Small intestine (tissue), 7 donors: Measurements from ENCODE around the gene PSMA6. TPM values are rescaled to one million over a fixed set of nuclear protein-coding genes. Genes with fewer than 3 reads are reported as not detected.

Experiments
- DNase-seq, 2 donors: peaks; one replicate each; pipeline versions ENCODE4 v3.0.0 to v3.0.0-alpha.2; 2013
- FAIRE-seq: peaks from 2 replicates; lab custom pipeline; 2012; peaks lifted over from hg19 to GRCh38; lab: Jason Lieb, UNC
- H3K27ac ChIP-seq, 3 donors: one replicate each; pipeline ENCODE4 v1.5.1; 2013; ENCODE audit warnings: low read length in 2 of 3, mild to moderate bottlenecking in 2 of 3, control low read depth in 1 of 3, inconsistent platforms in 1 of 3, low read depth in 1 of 3, moderate library complexity in 1 of 3
- H3K27me3 ChIP-seq, 3 donors: one replicate each; pipeline ENCODE4 v1.6.1; 2013; ENCODE audit warnings: low read length in 3 of 3, inconsistent platforms in 1 of 3; ENCODE audit not compliant: control insufficient read depth in 3 of 3, insufficient read depth in 3 of 3
- H3K36me3 ChIP-seq, 3 donors: one replicate each; pipeline ENCODE4 v1.6.1; 2013; ENCODE audit warnings: low read length in 3 of 3, inconsistent platforms in 1 of 3, low read depth in 1 of 3, mild to moderate bottlenecking in 1 of 3, moderate library complexity in 1 of 3; ENCODE audit not compliant: control insufficient read depth in 3 of 3, insufficient read depth in 2 of 3
- H3K4me1 ChIP-seq, 3 donors: one replicate each; pipeline ENCODE4 v1.6.1; 2013; ENCODE audit warnings: low read length in 2 of 3, inconsistent platforms in 1 of 3, low read depth in 1 of 3, mild to moderate bottlenecking in 1 of 3, moderate library complexity in 1 of 3; ENCODE audit not compliant: control insufficient read depth in 3 of 3, insufficient read depth in 2 of 3
- H3K4me3 ChIP-seq, 3 donors: one replicate each; pipeline ENCODE4 v1.5.1; 2013; ENCODE audit warnings: low read length in 3 of 3, control low read depth in 1 of 3, inconsistent platforms in 1 of 3, low read depth in 1 of 3, mild to moderate bottlenecking in 1 of 3, moderate library complexity in 1 of 3
- H3K9me3 ChIP-seq, 2 donors: one replicate each; pipeline ENCODE4 v1.6.1; 2013; ENCODE audit warnings: low read depth in 1 of 2, low read length in 1 of 2; ENCODE audit not compliant: control insufficient read depth in 2 of 2, insufficient read depth in 1 of 2
- WGBS, 3 donors: extraction: QIAGEN DNeasy Blood & Tissue Kit; methylation state at CpG; one replicate each; pipeline ENCODE4 v1.1.7; 2013; 5-methylcytosine and 5-hydroxymethylcytosine counted together
- polyA plus RNA-seq, 4 donors: library from polyadenylated mRNA; stranded (reverse) in 3 of 4; unstranded in 1 of 4; fragments of 200-250 nt in 3 of 4; fragments of 120-200 nt in 1 of 4; gene quantifications; one replicate each; pipeline versions ENCODE4 v1.2.1 to v1.2.3, GENCODE V29; 2013
- donor health status: healthy with polysubstance abuse.
- donor health status: control.
- donor health status: control.
- donor health status: Bipolar disorder and iron deficiency.
- donor health status: healthy.

Gene PSMA6
- polyA plus RNA-seq, 4 donors: 165 to 288 (median 266) TPM

DNA sequence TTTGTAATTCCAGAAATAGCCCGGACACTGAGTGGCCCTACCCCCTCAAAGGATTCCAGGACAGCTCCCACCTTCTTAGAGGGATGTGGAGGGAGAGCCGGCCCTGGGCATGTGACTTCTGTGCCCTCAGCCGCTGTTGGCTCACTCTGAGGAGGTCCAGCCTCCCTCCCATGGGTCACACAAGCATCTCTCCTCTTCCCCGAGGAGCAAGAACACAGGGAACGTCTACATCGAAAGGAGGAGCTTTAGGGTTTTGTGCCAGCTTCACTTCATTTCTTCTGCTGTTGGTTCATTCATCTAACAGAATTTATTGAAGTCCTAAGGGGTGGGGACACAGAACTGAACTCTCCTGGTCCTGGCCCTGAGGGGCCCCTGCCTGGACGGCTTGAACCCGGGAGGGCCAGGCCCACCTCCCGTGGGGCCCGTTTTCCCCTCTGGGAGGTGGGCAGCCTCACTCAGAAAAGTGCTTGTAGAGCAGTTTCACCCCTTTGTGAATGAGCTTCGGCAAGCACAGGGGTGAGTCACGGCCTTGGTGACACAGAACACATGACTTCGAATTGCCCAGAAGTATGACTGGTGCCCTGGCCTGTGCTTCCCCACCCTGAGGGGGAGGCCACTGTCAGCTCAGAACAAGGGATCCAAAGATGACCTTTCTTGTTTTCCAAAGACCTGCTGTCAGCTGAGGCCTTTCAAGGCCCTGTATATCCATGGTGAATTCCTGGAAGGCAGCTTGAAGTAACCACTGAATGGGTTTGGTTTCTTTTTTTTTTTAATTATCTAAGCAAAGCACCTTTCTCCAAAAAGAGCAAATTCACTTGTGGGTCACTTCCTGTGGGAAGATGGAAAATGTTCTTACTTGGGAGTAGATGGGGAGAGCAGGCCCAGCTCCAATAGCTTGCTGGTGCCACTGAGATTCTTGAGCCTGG lies 73.2 kb downstream of the PSMA6 start:
- no peaks in the 10 kb centered on the region for H3K36me3 ChIP-seq
- 49 to 53% (median 52%) methylated on average over 13 of the region's 13 CpGs for WGBS, 3 donors
- no peak for FAIRE-seq

DNA sequence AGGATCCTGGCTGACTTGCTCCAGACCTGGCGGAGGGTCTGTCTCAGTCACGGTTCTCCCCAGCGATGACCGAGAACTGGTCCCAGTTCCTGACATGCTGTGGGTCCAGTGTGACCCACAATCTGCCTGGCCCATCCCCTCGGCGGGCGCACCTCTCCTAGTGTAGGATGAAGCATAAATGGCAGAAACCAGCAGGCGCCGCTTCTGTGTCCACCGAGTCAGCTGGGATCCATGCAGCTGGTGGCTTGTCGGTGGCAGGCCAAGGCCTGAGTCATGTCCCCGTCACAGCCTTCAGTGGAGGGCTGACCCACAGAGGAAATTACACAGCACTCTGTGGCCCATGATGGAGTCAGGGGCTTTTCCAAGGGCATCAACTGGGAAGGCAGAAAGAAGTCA lies 73.9 kb downstream of the PSMA6 start:
- Histone ChIP-seq H3K9me3 (peaks cover 0 to 6% of the 10 kb centered on the region in 2 donors), H3K27me3 (no peaks in the 10 kb centered on the region), H3K36me3 (no peaks in the 10 kb centered on the region), H3K27ac (peak overlapping the region in 2 of 3 donors; percentile 83 to 88), H3K4me3 (no peak overlapping the region), H3K4me1 (peaks cover 0 to 37% (median 4%) of the 10 kb centered on the region in 3 donors)
- DNase-seq (no peak), FAIRE-seq (no peak)
- 86 to 88% (median 87%) methylated on average over 12 of the region's 12 CpGs for WGBS, 3 donors

More for the DNA sequence above, 73.2 kb downstream of the PSMA6 start:
- Histone ChIP-seq H3K4me3 (no peak overlapping the region), H3K9me3 (no peaks in the 10 kb centered on the region), H3K4me1 (peaks cover 0 to 37% (median 4%) of the 10 kb centered on the region in 3 donors), H3K27ac (peak overlapping the region; percentile 6 to 88 (median 83)), H3K27me3 (no peaks in the 10 kb centered on the region)
- peak; percentile 80 to 94 for DNase-seq

DNA sequence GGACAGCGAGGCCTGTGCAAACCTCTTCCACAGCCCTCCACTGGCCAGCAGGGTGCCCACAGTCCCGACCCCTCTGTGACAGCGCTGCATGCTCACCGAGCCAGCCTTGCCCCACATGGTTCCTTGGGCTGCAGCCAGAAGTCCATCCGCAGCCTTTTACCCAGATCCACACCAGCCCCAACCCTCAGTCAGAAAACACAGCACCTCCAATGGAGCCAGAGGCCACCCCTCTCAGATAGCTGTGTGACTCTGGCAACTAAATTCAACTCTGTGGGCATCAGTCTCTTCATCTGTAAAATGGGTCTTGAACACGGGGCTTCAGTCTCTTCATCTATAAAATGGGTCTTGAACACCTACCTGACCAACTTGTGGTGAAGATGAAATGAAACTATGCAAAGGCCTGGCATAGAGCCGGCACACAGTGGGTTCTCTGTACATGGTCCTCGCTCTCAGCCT lies 74.4 kb downstream of the PSMA6 start:
- Histone ChIP-seq H3K4me1 (peaks cover 0 to 37% (median 4%) of the 10 kb centered on the region in 3 donors), H3K27ac (peak overlapping the region in 2 of 3 donors; percentile 83 to 88), H3K36me3 (no peaks in the 10 kb centered on the region), H3K27me3 (no peaks in the 10 kb centered on the region), H3K4me3 (no peak overlapping the region), H3K9me3 (peaks cover 0 to 10% of the 10 kb centered on the region in 2 donors)
- DNase-seq (no peak), FAIRE-seq (no peak)
- 84 to 94% (median 91%) methylated on average over 8 of the region's 8 CpGs for WGBS, 3 donors

DNA sequence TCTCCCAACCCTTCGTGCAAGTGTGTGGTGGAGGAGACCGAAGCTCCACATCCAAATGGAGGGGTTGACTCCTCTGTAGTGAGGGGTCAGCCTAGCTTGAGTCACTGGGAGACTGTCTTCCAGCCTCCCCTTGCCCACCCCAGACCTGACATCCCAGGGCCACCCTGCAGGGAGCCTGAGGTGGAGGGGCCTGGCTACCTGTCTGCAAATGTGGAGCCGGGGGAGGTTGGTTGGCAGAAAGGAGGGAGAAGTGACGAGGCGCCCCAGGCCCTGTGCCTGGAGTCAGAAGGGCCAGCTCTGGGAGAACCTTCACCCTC lies 74.8 kb downstream of the PSMA6 start:
- H3K4me1 ChIP-seq: peaks cover 0 to 37% (median 4%) of the 10 kb centered on the region in 3 donors
- H3K9me3 ChIP-seq: peaks cover 0 to 14% of the 10 kb centered on the region in 2 donors
- H3K27me3 ChIP-seq: no peaks in the 10 kb centered on the region
- no peaks in the 10 kb centered on the region for H3K36me3 ChIP-seq
- FAIRE-seq: no peak
- DNase-seq: no peak
- H3K27ac ChIP-seq: peak overlapping the region in 2 of 3 donors; percentile 29 to 83
- H3K4me3 ChIP-seq: no peak overlapping the region
- WGBS, 3 donors: 92 to 98% (median 96%) methylated on average over 5 of the region's 5 CpGs

Other genes with a start within 250 kb of the PSMA6 start
- 100 to 1,000 TPM in 1 of 4 donors, 10 to 100 TPM in 3; 47.7 to 111 (median 75.9) TPM for gene FAM177A1, start 246.1 kb upstream of the PSMA6 start, polyA plus RNA-seq
- 10 to 100 TPM; 23.3 to 50.0 (median 49.1) TPM for gene PPP2R3C, start 170.4 kb upstream of the PSMA6 start, polyA plus RNA-seq
- gene PRORP, start 169.8 kb upstream of the PSMA6 start, polyA plus RNA-seq: 10 to 100 TPM in 3 of 4 donors, 1 to 10 TPM in 1; 8.1 to 31.0 (median 16.0) TPM
- 100 to 1,000 TPM; 108 to 173 (median 122) TPM for gene NFKBIA, start 112.4 kb downstream of the PSMA6 start, polyA plus RNA-seq
- gene INSM2, start 241.8 kb downstream of the PSMA6 start, polyA plus RNA-seq: under 1 TPM in 1 of 4 donors, not detected in 3; 0.01 TPM